GM12892 (cell line): Measurements from ENCODE around the gene ARRDC2. TPM values are rescaled to one million over a fixed set of nuclear protein-coding genes. Genes with fewer than 3 reads are reported as not detected.

Experiments used
- DNase-seq: peaks from one replicate; pipeline ENCODE4 v3.0.0; 2011; ENCODE audit not compliant: insufficient read length
- FAIRE-seq: peaks from 2 replicates; lab custom pipeline; 2011; peaks lifted over from hg19 to GRCh38; lab: Jason Lieb, UNC
- POLR2A ChIP-seq: IDR thresholded peaks from 2 replicates; pipeline ENCODE4 v1.6.1; 2011; ENCODE audit warnings: low read depth, low read length, control low read depth
- POLR2AphosphoS5 ChIP-seq: IDR thresholded peaks from 2 replicates; pipeline ENCODE4 v1.6.1; 2011; ENCODE audit warnings: low read depth, low read length, control low read depth
- TAF1 ChIP-seq: IDR thresholded peaks from 2 replicates; pipeline ENCODE4 v1.6.1; 2011; ENCODE audit warnings: low read depth, mild to moderate bottlenecking, control low read depth, low read length, borderline replicate concordance
- polyA plus RNA-seq: library from polyadenylated mRNA; unstranded; fragments of >200 nt; gene quantifications from one replicate; pipeline ENCODE4 v1.2.1, GENCODE V29; 2012; ENCODE audit warnings: missing spikeins, inconsistent platforms; ENCODE audit not compliant: missing spikeins

ARRDC2 gene
- 7.5 TPM for polyA plus RNA-seq

DNA sequence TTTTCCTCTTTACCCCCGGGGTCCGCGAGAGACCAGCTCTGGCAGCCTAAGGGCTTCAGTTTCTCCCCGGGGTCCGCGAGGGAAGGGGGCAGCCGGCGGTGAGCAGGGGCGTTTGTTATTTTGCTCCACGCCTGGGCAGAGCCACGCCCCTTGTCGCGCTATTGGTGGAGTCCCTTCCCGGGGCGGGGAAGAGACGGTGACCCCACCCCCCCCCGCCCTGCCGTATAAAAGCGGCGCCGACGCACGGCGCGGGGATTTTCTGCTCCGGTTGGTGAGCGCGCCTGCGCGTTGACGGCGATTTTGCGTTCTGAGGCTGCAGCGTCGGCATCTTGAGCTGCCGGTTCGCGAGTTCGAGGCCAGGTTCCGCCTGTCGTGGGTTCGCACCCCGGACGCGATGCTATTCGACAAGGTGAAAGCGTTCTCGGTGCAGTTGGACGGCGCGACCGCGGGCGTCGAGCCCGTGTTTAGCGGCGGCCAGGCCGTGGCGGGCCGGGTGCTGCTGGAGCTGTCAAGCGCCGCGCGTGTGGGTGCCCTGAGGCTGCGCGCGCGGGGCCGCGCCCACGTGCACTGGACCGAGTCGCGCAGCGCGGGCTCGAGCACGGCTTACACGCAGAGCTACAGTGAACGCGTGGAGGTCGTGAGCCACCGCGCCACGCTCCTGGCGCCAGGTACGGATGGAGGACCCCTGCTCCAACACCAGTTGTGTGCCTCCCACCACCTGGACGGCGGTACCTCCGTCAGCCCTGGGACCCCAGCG, at the start of gene ARRDC2:
Gene ARRDC2, plus strand, starts transcription at position 254 of the 757 bp plus-strand sequence. Its CDS starts 141 bp downstream, at position 395.
- DNase-seq: peak; percentile 98
- peak; percentile 98 for FAIRE-seq
- TF ChIP-seq TAF1: no peak
- TF ChIP-seq POLR2A: peak; percentile 38; the same call in 1 of the 2 replicates

- FAIRE-seq (no peak), DNase-seq (no peak)
- TF ChIP-seq POLR2A: no peak
- no peak for TF ChIP-seq POLR2AphosphoS5
- TF ChIP-seq TAF1: no peak
Observed at GRCh38 chr19:17963936-17964691, 43.9 kb upstream of the ARRDC2 start.

- no peak for DNase-seq
- TF ChIP-seq POLR2AphosphoS5: no peak
- no peak for TF ChIP-seq TAF1
- TF ChIP-seq POLR2A: no peak
- FAIRE-seq: no peak
Observed at GRCh38 chr19:17965370-17966128, 42.4 kb upstream of the ARRDC2 start.

- DNase-seq (no peak), FAIRE-seq (no peak)
- TF ChIP-seq TAF1 (no peak), POLR2A (no peak)
Observed at GRCh38 chr19:17966129-17966483, 41.9 kb upstream of the ARRDC2 start.

DNA sequence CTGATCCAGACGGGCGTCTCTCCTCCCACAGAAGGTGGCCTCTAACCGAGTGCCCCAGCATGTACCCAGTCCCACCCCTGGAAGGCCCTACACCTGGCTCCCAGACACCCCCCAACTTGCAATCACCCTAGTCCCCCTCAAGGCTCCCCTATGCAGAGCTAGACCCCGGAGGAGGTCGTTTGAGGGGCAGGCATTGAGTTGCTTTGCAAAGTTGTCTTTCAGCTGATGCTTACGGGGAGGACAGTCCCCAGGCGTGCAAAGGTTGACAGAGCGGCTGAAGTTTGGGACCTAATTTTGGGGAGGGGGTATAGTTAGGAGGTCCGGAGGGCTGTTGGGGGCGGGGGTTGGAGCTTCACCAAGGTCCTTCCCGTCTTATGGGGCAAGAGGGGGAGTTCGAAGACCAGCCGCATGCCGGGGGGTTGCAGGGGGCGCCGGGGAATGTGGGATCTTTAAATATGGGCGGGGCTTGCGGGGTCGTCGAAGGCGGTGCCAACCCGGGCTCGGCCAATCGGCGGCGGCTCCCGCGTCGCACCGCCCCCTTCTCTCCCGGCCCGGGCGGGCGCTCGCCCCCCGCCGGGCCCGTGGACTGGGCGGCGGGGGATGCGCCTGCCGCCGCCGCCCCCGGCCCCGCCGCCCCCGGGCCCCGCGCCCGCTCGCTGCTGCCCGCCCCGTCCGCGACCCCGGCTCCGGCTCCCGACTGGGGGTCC, 41.3 kb upstream of the ARRDC2 start, which contains the start of gene KCNN1:
Gene KCNN1, plus strand, starts transcription at position 558 of the 707 bp plus-strand sequence. CDS start 6,782 bp downstream, outside the sequence.
- FAIRE-seq (no peak), DNase-seq (no peak)
- TF ChIP-seq POLR2A: no peak
- TF ChIP-seq TAF1: no peak
- no peak for TF ChIP-seq POLR2AphosphoS5

DNA sequence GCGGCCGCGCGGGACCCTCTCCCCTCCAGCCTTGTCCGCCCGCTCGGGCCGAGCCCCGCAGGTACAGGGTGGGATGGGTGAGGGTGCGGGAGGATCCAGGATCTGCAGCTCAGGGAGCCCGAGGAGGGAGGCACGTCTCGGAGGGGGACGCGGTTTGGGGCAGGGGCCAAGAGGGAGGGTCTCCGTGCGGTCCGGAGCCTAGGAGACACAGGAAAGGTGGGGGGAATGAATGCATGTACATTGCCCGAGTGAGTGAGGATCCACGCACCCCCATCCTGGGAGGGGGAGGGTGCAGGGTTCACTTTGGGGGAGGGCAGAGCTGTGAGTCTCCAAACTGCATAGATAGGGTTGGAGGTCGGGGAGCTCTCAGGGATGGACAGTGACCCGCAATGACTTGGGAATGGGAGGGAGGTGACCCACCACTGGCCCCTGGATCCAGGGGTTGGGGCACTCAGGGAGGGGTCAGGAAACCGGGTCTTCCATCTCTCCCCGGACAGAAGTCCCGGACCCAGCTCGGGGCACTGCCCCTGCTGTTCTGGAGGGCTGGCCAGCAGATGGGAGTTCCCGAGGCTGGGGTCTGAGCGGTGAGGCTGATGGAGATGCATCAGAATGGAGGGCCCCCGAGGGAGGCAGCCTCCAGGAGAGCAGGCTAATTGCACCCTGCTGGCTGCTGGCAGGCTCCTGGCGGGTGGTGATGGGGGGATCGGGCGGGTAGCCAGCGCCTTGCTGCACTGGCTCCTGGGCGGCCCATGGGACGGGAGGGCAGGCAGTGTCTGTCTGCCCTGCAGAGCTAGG, 40.5 kb upstream of the ARRDC2 start:
- TF ChIP-seq POLR2AphosphoS5 (no peak), TAF1 (no peak), POLR2A (no peak)
- DNase-seq: no peak
- no peak for FAIRE-seq

- TF ChIP-seq TAF1 (no peak), POLR2AphosphoS5 (no peak), POLR2A (no peak)
- DNase-seq (no peak), FAIRE-seq (no peak)
Observed at GRCh38 chr19:17968362-17968761, 39.6 kb upstream of the ARRDC2 start.

DNA sequence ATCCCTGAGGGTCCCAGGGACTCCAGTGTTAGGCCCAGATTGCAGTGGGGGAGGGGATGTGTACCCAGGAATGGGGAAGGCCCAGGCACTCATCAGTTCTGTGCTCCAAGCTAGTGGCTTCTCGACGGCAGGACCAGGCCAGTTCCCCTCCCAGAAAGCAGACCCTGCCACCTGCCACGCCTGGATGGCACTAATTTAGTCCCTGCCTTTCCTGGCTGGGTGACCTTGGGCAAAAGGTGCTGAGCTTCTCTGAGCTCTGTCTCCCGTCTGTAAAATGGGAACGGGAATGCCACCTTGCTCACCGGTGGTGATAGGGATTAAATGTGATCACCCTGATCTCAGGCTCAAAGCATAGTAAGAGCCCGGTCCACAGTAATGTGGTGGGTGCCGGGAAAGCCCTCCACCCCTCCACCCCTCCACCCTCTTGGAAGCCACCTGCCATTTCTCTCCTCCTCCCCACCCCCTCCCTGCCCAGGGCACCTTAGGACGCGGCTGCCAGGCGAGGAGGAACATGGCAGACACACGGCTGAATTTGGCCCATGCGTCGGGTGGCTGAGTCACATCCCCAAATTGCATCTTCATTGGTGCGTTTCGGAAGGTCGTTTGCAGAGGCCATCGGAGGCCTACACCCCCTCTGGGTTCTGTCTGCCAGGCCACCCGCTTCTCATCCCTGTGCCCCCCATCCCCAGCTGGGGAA, 38.7 kb upstream of the ARRDC2 start:
- DNase-seq (no peak), FAIRE-seq (no peak)
- TF ChIP-seq POLR2A (no peak), POLR2AphosphoS5 (no peak), TAF1 (no peak)

DNA sequence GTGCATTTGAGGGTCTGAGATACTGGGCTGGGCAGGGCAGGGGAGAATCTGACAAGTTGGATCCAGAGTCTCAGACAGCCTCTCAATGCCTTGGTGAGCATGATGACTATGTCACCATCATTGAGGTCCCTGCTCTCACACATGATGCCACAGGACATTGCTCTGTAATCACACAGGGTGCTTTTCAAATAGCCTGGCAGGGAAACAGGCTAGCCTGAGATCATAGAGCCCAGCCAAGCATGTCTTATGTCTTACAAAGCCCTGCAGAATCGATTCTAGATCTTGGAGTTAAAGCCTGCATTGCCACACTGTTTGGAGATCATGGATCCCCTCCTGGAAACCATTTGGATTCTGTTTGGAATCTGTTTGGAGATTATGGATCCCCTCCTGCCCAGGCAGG, 35.7 kb upstream of the ARRDC2 start:
- DNase-seq (no peak), FAIRE-seq (no peak)
- TF ChIP-seq POLR2A (no peak), TAF1 (no peak), POLR2AphosphoS5 (no peak)

DNA sequence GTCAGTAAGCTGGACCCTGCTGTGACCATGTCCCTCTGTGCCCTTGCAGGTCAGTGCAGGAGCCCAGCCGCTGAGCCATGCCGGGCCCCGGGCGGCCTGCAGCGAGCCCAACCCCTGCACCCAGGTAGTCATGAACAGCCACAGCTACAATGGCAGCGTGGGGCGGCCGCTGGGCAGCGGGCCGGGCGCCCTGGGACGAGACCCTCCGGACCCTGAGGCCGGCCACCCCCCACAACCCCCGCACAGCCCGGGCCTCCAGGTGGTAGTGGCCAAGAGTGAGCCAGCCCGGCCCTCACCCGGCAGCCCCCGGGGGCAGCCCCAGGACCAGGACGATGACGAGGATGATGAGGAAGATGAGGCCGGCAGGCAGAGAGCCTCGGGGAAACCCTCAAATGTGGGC, 34.2 kb upstream of the ARRDC2 start:
- DNase-seq: no peak
- FAIRE-seq: no peak
- TF ChIP-seq TAF1 (no peak), POLR2AphosphoS5 (no peak), POLR2A (no peak)

DNA sequence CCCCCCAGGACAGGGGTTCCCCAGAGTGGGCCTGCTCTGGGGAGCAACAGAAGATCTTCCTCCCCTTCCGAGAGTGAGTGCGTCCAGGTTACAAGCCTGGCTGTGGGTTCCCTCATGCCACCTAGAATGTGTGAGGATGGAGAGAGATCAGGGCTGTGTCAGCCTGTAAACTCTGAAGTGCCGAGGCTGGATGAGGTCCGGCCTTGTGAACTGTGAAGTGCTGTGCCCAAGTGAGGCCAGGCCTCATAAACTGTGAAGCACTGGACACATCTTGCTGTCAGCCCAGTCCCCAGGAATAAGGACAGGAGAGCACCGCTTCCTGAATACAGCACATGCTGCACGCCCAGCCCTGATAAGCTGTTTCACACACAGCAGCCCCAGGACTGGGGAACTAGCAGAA, 33.4 kb upstream of the ARRDC2 start:
- FAIRE-seq (no peak), DNase-seq (no peak)
- TF ChIP-seq POLR2A: no peak
- TF ChIP-seq TAF1: no peak
- TF ChIP-seq POLR2AphosphoS5: no peak

DNA sequence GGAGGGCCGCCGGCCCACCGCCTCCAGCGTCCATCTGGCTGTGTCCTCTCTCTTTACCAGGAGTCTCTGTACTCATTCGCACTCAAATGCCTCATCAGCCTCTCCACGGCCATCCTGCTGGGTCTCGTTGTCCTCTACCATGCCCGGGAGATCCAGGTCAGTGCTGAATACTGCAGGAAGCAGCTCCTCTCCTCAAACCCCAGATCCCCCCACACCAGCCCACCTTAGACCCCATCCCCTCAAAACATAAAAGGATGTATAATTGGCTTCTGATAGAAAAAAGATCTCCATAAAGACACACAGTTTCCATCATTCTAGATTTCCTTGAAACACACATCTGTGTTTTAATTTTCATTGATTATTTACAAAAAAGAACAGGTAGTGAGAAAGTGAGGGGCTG, 32.9 kb upstream of the ARRDC2 start:
- no peak for TF ChIP-seq POLR2AphosphoS5
- no peak for TF ChIP-seq POLR2A
- TF ChIP-seq TAF1: no peak
- DNase-seq (no peak), FAIRE-seq (no peak)
